HepG2 (cell line): Measurements from ENCODE around the gene DUS3L.

ENCODE experiments used
- TAF1 ChIP-seq: sonication (generic); formaldehyde crosslinking; IDR thresholded peaks from 2 replicates; pipeline ENCODE4 v1.4.0; 2020; ENCODE audit warnings: missing genetic modification reagents
- ZFP1 ChIP-seq: IDR thresholded peaks from 2 replicates; pipeline ENCODE4 v1.6.1; 2016
- ZNF224 ChIP-seq: sonication (generic); formaldehyde crosslinking; IDR thresholded peaks from 2 replicates; pipeline ENCODE4 v1.5.0; 2020; ENCODE audit warnings: mild to moderate bottlenecking, missing genetic modification reagents
- ZNF296 ChIP-seq: sonication (generic); formaldehyde crosslinking; conservative IDR thresholded peaks from 2 replicates; pipeline ENCODE4 v1.5.0; 2020; ENCODE audit warnings: mild to moderate bottlenecking, missing genetic modification reagents
- ZNF780A ChIP-seq: sonication (generic); formaldehyde crosslinking; IDR thresholded peaks from 2 replicates; pipeline ENCODE4 v1.8.0; 2022; ENCODE audit warnings: mild to moderate bottlenecking, missing genetic modification reagents, moderate library complexity
- TF ChIP-seq, protein P1 (sequence below): sonication (generic); formaldehyde crosslinking; IDR thresholded peaks from 2 replicates; pipeline ENCODE4 v1.4.0; 2020; ENCODE audit warnings: missing genetic modification reagents, borderline replicate concordance
- TF ChIP-seq, protein P2 (sequence below): sonication (generic); formaldehyde crosslinking; IDR thresholded peaks from 2 replicates; pipeline ENCODE4 v1.4.0; 2020; ENCODE audit warnings: mild to moderate bottlenecking, missing genetic modification reagents

DNA sequence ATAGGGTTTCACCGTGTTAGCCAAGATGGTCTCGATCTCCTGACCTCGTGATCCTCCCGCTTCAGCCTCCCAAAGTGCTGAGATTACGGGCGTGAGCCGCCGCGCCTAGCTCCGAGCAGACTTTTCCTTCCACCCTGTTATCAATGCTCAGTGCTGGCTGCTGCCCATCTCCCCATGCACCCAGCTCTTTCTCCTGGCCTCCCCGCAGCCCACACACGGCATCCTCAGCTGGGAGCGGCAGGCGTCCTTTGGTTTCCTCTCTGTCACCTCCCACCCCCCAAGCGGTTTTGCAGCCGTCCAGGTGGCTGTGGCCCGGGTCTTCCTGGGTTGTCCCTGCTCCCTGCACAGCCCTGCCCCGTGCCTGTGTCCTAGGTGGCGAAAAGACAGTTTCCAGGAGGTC lies 18.5 kb downstream of the DUS3L start:
- TF ChIP-seq TAF1 (CRISPR knock-in tag) (no peak), ZNF296 (CRISPR knock-in tag) (no peak), ZNF780A (no peak), ZNF224 (CRISPR knock-in tag) (no peak), ZFP1 (CRISPR knock-in tag) (no peak)
- TF ChIP-seq, protein P1, sequence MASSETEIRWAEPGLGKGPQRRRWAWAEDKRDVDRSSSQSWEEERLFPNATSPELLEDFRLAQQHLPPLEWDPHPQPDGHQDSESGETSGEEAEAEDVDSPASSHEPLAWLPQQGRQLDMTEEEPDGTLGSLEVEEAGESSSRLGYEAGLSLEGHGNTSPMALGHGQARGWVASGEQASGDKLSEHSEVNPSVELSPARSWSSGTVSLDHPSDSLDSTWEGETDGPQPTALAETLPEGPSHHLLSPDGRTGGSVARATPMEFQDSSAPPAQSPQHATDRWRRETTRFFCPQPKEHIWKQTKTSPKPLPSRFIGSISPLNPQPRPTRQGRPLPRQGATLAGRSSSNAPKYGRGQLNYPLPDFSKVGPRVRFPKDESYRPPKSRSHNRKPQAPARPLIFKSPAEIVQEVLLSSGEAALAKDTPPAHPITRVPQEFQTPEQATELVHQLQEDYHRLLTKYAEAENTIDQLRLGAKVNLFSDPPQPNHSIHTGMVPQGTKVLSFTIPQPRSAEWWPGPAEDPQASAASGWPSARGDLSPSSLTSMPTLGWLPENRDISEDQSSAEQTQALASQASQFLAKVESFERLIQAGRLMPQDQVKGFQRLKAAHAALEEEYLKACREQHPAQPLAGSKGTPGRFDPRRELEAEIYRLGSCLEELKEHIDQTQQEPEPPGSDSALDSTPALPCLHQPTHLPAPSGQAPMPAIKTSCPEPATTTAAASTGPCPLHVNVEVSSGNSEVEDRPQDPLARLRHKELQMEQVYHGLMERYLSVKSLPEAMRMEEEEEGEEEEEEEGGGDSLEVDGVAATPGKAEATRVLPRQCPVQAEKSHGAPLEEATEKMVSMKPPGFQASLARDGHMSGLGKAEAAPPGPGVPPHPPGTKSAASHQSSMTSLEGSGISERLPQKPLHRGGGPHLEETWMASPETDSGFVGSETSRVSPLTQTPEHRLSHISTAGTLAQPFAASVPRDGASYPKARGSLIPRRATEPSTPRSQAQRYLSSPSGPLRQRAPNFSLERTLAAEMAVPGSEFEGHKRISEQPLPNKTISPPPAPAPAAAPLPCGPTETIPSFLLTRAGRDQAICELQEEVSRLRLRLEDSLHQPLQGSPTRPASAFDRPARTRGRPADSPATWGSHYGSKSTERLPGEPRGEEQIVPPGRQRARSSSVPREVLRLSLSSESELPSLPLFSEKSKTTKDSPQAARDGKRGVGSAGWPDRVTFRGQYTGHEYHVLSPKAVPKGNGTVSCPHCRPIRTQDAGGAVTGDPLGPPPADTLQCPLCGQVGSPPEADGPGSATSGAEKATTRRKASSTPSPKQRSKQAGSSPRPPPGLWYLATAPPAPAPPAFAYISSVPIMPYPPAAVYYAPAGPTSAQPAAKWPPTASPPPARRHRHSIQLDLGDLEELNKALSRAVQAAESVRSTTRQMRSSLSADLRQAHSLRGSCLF (CRISPR knock-in tag), result no peak
- TF ChIP-seq, protein P2, sequence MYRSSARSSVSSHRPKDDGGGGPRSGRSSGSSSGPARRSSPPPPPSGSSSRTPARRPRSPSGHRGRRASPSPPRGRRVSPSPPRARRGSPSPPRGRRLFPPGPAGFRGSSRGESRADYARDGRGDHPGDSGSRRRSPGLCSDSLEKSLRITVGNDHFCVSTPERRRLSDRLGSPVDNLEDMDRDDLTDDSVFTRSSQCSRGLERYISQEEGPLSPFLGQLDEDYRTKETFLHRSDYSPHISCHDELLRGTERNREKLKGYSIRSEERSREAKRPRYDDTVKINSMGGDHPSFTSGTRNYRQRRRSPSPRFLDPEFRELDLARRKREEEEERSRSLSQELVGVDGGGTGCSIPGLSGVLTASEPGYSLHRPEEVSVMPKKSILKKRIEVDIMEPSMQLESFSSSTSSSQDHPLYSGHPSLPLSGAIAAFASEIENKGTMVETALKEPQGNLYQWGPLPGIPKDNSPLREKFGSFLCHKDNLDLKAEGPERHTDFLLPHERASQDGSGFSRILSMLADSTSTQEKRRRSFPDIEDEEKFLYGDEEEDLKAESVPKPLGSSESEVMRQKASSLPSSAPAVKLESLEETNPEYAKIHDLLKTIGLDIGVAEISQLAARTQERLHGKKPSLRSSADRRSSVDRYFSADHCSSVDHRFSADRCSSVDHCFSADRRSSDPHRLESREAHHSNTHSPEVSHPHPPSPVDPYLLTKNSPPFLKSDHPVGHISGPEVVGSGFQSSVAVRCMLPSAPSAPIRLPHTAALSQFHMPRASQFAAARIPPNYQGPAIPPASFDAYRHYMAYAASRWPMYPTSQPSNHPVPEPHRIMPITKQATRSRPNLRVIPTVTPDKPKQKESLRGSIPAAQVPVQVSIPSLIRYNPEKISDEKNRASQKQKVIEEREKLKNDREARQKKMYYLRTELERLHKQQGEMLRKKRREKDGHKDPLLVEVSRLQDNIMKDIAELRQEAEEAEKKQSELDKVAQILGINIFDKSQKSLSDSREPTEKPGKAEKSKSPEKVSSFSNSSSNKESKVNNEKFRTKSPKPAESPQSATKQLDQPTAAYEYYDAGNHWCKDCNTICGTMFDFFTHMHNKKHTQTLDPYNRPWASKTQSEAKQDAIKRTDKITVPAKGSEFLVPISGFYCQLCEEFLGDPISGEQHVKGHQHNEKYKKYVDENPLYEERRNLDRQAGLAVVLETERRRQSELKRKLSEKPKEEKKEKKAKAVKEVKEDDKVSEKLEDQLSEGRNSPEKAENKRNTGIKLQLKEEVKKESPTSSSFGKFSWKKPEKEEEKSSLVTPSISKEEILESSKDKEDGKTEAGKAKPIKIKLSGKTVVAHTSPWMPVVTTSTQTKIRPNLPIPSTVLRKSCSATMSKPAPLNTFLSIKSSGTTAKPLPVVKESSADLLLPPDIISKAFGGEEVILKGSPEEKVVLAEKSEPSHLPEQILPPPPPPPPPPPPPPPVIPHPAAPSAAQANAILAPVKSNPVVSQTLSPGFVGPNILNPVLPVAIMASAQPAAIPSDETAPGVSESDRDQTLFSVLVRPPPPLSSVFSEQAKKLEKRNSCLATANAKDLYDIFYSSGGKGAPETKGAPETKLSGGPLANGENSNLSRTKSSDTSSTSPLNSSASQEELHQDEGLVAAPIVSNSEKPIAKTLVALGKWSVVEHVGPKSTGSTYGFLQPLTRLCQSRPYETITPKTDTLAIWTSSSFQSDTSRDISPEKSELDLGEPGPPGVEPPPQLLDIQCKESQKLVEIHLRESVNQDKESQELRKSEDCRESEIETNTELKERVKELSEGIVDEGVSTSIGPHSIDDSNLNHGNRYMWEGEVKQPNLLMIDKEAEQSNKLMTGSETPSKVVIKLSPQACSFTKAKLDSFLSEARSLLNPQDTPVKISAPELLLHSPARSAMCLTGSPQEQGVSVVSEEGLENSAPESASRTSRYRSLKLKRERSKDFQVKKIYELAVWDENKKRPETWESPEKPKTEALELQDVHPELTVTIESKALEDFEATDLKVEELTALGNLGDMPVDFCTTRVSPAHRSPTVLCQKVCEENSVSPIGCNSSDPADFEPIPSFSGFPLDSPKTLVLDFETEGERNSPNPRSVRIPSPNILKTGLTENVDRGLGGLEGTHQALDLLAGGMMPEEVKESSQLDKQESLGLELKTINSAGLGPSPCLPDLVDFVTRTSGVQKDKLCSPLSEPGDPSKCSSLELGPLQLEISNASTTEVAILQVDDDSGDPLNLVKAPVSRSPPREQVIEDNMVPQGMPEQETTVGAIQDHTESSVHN, result no peak
